Stimulated activated CD4-positive, alpha-beta T cell treated with anti-CD3 and anti-CD28 coated beads, Interleukin-12 subunit alpha, Interleukin-12 subunit beta, amount 100 ng/mL, for 4 hours (primary cell): ENCODE results near the gene PLD1.
A peak's percentile ranks its signal among the peaks of the same experiment; 100 is the strongest.

Source experiments
- DNase-seq: peaks from one replicate; pipeline ENCODE4 v3.0.0-alpha.2; 2020

The PLD1 gene

GRCh38 chr3:171796625-171797264 is 13.5 kb downstream of the PLD1 start:
- no peak for DNase-seq

DNA sequence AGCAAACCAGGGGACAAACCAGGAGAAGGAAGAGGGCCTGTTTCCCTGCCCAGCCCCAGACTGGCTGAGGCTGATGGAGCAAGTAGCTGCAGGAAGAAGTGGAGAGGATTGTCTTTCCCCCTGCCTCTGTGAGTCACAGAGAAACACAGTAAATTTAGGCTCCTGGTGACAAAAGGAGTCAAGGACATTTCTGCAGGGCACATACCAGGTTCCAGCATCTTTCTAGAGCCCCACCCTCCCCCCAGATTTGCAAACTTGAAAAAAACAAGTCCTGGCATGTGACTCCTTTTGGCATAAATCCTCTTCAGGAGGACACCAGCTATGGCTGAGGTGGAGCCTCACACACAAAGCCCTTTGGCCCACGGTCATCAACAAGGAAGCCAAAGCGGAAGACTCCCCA is 17.8 kb downstream of the PLD1 start:
- DNase-seq, result no peak

DNA sequence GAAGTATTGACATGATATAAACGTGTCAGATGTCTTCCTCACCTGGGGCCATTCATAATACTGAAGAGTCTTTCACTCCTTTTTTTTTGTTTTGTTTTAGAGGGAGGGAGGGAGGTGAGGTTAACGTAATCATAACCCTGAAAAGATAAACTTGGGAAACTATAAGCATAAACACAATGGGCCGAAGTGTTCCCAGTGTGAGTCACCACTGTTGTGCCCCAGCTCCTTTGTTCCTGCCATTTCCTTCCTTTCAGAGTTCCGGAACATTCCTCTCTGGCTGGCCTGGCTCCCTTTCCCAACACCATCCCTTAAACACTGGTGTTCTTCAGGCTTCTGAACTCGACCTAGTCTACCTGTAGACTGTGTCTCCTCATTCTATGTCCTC is 18.6 kb downstream of the PLD1 start:
- DNase-seq, result no peak

- DNase-seq, result no peak
Observed at GRCh38 chr3:171790898-171791691, 19.2 kb downstream of the PLD1 start.

GRCh38 chr3:171790574-171790897 is 19.7 kb downstream of the PLD1 start:
- DNase-seq, result no peak

- DNase-seq, result no peak
Observed at GRCh38 chr3:171789759-171790505, 20.4 kb downstream of the PLD1 start.

GRCh38 chr3:171788546-171789351 is 21.5 kb downstream of the PLD1 start:
- DNase-seq, result no peak

GRCh38 chr3:171786997-171787396 is 23.3 kb downstream of the PLD1 start:
- no peak for DNase-seq

GRCh38 chr3:171784937-171785336 is 25.3 kb downstream of the PLD1 start:
- no peak for DNase-seq

GRCh38 chr3:171784387-171784786 is 25.9 kb downstream of the PLD1 start:
- DNase-seq, result no peak

GRCh38 chr3:171783626-171784025 is 26.7 kb downstream of the PLD1 start:
- DNase-seq, result no peak

DNA sequence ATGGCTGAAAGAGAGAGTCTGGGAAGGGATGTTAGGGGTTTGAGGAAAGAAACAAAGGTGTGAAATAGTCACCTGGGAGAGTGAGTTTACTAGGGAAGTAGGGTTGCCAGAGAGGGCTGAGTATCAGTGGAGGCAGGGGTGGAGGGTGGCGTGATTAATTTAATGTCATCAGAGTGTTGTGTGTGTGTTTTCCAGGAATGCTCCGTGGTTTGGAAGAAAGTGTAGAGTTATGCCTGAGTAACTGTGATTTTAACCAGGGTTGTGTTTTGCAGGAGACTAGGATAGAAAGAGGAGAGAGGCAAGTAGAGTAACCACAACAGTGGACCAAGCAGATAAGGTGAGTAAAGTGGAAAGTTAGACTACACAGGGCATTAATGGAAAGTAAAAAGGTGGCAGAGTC is 27.2 kb downstream of the PLD1 start:
- DNase-seq, result no peak

GRCh38 chr3:171782617-171783016 is 27.7 kb downstream of the PLD1 start:
- DNase-seq, result no peak

GRCh38 chr3:171781711-171782127 is 28.6 kb downstream of the PLD1 start:
- DNase-seq, result no peak

- DNase-seq, result no peak
Observed at GRCh38 chr3:171778493-171778892, 31.8 kb downstream of the PLD1 start.

GRCh38 chr3:171777596-171777995 is 32.7 kb downstream of the PLD1 start:
- no peak for DNase-seq

DNA sequence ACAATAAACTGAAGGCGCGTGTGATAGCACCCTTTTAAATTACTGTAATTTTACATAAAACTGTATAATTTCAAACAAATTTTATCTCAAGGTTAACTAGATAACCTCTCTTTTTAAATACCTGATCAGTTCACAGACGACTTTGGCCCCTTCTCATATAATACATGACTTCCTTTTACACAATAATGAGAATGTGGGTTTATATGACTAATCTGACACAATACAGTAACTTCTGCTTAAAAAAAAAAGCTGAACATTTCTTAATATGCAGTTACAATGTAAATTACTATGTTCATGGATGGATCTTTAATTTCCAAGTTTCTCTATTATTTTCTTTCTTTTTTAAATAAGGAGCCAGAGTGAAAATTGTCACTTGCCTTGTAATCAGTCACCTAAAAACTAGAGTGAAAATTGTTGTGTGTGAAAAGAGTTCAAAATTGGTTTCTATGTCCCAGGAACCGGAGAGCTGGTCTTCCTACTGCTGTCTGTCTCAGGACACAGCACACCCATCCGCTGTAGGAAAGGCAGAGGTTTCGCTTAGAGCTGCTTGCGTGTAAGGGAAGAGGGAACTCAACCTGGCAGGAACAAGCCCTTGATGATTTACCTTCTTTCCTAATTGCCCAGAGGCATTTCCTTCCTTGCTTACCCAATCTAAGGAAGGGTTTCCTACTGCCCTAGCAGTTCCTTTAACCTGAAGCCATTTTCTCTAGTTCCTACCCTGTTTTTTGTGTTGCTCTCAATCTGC is 33.3 kb downstream of the PLD1 start:
- DNase-seq, result no peak

GRCh38 chr3:171776411-171776810 is 33.9 kb downstream of the PLD1 start:
- DNase-seq, result no peak

- no peak for DNase-seq
Observed at GRCh38 chr3:171775943-171776342, 34.3 kb downstream of the PLD1 start.

DNA sequence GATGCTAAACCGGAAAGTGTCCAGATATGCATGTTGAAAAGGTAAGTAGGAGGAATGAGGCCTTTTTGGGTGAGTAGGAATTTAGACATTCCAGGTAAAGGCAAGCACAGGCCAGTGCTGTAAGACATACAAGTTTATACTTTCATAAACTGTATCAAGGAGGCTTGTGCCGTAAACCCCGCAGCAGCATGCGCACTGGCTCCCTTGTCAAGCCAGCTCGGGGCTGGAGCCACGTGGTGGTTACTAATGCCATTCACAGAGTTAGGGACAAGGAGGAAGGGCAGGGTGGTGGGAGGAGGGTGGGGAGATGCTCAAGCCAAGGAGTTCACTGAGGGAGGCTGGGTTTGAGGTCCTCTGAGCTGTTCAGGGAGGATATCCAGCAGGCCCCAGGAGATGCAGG is 35.8 kb downstream of the PLD1 start:
- DNase-seq, result no peak

DNA sequence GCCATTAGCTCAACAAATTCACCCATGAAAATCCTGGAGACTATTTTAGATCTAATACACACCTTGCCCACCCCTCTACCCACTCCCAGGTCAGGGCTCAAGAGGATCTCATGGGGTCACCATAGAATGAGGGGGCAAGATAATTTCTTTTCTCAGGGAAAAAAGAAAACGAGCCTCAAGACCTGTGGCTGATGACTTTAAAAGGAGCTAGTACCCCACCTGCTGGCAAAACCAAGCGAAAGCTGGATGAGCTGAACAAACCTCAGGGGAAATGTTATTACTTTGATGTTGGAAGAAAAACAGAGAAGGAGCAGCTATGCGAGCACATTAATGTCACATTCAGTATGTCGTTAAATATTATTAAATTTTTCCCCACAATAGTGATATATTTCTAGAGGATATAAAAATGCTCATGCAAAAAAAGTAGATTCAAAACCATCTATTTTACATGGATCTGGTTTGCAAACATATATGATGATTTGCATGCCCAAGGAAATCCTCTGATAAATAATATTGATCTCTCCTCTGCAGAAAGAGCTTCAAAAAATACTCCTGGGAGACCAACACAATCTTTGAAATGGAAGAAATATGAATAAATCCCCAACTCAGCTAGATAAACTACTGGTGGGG is 37.7 kb downstream of the PLD1 start:
- DNase-seq, result peak; percentile 26
